ENCODE data around the gene MGME1.
"Not testable (repeated sequence)": the region's sequence is repeated elsewhere in the genome, so short reads cannot be mapped to it uniquely, and the experiment has no call there.

MGME1 gene

GRCh38 chr20:17959257-17959627, 9.6 kb upstream of the MGME1 start:
- DNase-seq (ENCODE audit: low read depth in 2 of 2), result no peak
- no peak for TF ChIP-seq CTCF (IDR thresholded peaks at IDR 0.05; ENCODE audit: low read depth, low read length)
- no peak overlapping the region for H3K4me3 ChIP-seq (replicated peaks in 1 of 2; ENCODE audit: low read depth in 2 of 2, low read length in 2 of 2)

GRCh38 chr20:17960400-17960885, 8.4 kb upstream of the MGME1 start:
- DNase-seq (ENCODE audit: low read depth in 2 of 2); H3K4me3 ChIP-seq (replicated peaks in 1 of 2; ENCODE audit: low read depth in 2 of 2, low read length in 2 of 2): not testable (repeated sequence)

- peak in 1 of 2 donors; percentile 87 for DNase-seq (ENCODE audit: low read depth in 2 of 2)
- TF ChIP-seq CTCF (IDR thresholded peaks at IDR 0.05; ENCODE audit: low read depth, low read length), result no peak
- no peak overlapping the region for H3K4me3 ChIP-seq (replicated peaks in 1 of 2; ENCODE audit: low read depth in 2 of 2, low read length in 2 of 2)
Measured at GRCh38 chr20:17960927-17961586, 7.8 kb upstream of the MGME1 start.

GRCh38 chr20:17961587-17961940, 7.3 kb upstream of the MGME1 start:
- no peak overlapping the region for H3K4me3 ChIP-seq (replicated peaks in 1 of 2; ENCODE audit: low read depth in 2 of 2, low read length in 2 of 2)
- DNase-seq (ENCODE audit: low read depth in 2 of 2), result no peak
- TF ChIP-seq CTCF (IDR thresholded peaks at IDR 0.05; ENCODE audit: low read depth, low read length), result no peak

GRCh38 chr20:17963114-17963897, 5.5 kb upstream of the MGME1 start:
- DNase-seq (ENCODE audit: low read depth in 2 of 2), result no peak
- no peak overlapping the region for H3K4me3 ChIP-seq (replicated peaks in 1 of 2; ENCODE audit: low read depth in 2 of 2, low read length in 2 of 2)
- TF ChIP-seq CTCF (IDR thresholded peaks at IDR 0.05; ENCODE audit: low read depth, low read length), result no peak

GRCh38 chr20:17964073-17964472, 4.7 kb upstream of the MGME1 start:
- TF ChIP-seq CTCF (IDR thresholded peaks at IDR 0.05; ENCODE audit: low read depth, low read length), result no peak
- no peak overlapping the region for H3K4me3 ChIP-seq (replicated peaks in 1 of 2; ENCODE audit: low read depth in 2 of 2, low read length in 2 of 2)
- no peak for DNase-seq (ENCODE audit: low read depth in 2 of 2)

GRCh38 chr20:17964632-17965031, 4.2 kb upstream of the MGME1 start:
- H3K4me3 ChIP-seq (replicated peaks in 1 of 2; ENCODE audit: low read depth in 2 of 2, low read length in 2 of 2), result no peak overlapping the region
- TF ChIP-seq CTCF (IDR thresholded peaks at IDR 0.05; ENCODE audit: low read depth, low read length), result no peak
- DNase-seq (ENCODE audit: low read depth in 2 of 2), result no peak

Data from cardiac fibroblast (primary cell).